ENCODE results near the gene PSG5. TPM values are rescaled to one million over a fixed set of nuclear protein-coding genes. Genes with fewer than 3 reads are reported as not detected.
"Not testable (repeated sequence)": the region's sequence is repeated elsewhere in the genome, so short reads cannot be mapped to it uniquely, and the experiment has no call there.

Gene PSG5
- not detected in 2 replicates for total RNA-seq (2022)
- Bru-seq, nascent RNA, result not detected
- BruChase-seq, experiment 1, labeled RNA remaining after a 6-hour chase, result percentile 12 among the genes with signal in this experiment
- BruChase-seq, experiment 2, labeled RNA remaining after a 2-hour chase, result not detected
- long read RNA-seq, partial matches to known transcripts, result 0 of 1 reads
- long read RNA-seq, other reads (novel, unspliced or antisense), result 0 of 1 reads

DNA sequence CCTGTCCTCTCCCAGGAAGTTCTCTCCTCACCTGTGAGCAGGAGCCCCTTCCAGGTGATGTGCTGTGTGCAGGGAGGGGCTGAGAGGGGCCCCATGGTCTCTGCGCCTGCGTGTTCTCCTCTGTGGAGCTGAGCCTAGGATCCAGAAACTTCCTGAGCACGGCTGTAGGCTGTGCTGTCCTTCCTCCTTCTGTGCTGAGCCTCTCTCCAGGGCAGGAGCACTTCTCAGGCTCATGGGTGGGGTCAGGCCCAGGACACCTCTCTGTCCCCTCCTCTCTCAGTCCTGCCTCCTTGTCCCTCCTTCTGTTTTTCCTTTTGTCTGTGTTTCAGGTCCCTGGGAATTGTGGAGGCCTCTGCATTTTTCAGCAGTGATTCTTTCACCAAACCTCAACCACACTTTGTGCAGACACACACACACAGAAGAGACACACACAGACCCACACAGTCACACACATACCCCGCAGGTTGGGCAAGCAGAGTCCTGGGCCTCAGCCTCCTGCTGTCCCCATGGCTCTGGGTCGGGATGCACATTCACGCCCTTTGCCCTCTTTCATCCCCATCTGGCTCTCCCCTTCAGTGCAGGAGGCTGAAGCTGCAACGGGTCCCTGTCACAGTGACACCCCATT lies at the start of gene PSG5:
Gene PSG5 (minus strand): TSS at position 226 of the 625 bp plus-strand sequence. CDS start 131 bp downstream, at position 95.
- Mint-ChIP-seq H3K27ac (ENCODE audit: low read depth, unreplicated experiment) (peak within 1 kb of the TSS; percentile 39), H3K4me1 (ENCODE audit: insufficient read depth, unreplicated experiment) (peaks cover 27% of the 10 kb centered on the region)
- H3K27me3 Mint-ChIP-seq (ENCODE audit: insufficient read depth, unreplicated experiment); H3K4me3 Mint-ChIP-seq (ENCODE audit: unreplicated experiment); intact Hi-C loops (cut with micrococcal nuclease); BruUV-seq (replicated peaks); H3K36me3 Mint-ChIP-seq (ENCODE audit: insufficient read depth, unreplicated experiment); H3K9me3 Mint-ChIP-seq (ENCODE audit: unreplicated experiment); DNase-seq (ENCODE audit: unreplicated experiment); POLR2A ChIA-PET: not testable (repeated sequence)
- CTCF ChIA-PET, result interaction anchor here (0.7 to 3.7 kb wide), 2 partner anchors 13 to 83 kb away, joined by 3 to 31 read pairs; no protein-coding TSS in a partner anchor

DNA sequence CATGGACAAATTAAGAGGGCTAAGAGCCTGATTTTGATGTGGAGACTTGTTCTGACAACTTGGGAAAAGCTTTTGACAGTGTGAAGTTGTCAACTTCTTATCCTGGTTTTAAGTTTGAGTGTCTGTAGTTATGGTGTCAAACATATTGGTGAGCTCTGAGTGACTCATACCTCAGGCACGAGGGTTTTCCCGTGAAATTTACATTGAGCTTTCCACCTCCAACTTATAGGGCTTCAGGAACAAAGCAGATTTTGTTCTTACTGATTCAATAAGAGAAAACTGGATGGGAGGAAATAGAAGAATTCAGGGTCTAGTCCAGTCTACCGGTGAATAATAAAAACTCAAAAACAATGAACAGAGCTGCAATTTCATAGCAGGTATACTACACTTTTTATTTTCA lies 49.4 kb upstream of the PSG5 start:
- BruUV-seq (replicated peaks); H3K9me3 Mint-ChIP-seq (ENCODE audit: unreplicated experiment); H3K27ac Mint-ChIP-seq (ENCODE audit: low read depth, unreplicated experiment); CTCF ChIA-PET; H3K36me3 Mint-ChIP-seq (ENCODE audit: insufficient read depth, unreplicated experiment); H3K4me1 Mint-ChIP-seq (ENCODE audit: insufficient read depth, unreplicated experiment); intact Hi-C loops (cut with micrococcal nuclease); H3K4me3 Mint-ChIP-seq (ENCODE audit: unreplicated experiment); H3K27me3 Mint-ChIP-seq (ENCODE audit: insufficient read depth, unreplicated experiment): not testable (repeated sequence)
- DNase-seq (ENCODE audit: unreplicated experiment), result peak; percentile 17
- POLR2A ChIA-PET, result interaction anchor here (0.6 kb wide), 1 partner anchor 15 kb away, joined by 3 read pairs; no protein-coding TSS in a partner anchor

DNA sequence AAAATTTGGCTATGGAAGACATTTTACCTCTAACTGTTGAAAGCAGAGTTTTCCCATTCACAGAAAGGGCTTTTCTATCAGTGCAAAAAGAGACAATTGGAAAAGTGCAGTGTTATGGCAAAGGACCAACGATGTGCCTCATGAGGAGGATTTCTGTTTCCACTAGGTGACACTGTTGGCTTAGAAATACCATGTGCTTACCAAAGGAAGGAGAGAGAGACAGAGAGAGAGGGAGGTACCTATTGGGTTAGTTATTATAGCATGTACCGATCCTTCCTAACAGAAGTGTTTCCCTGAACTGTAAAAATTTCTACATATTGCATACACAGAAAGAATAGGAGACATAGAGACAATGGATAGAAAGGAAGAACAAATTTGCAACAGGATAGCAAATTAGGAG lies 43.0 kb upstream of the PSG5 start:
- peaks cover 13% of the 10 kb centered on the region for H3K9me3 Mint-ChIP-seq (ENCODE audit: unreplicated experiment)
- H3K27ac Mint-ChIP-seq (ENCODE audit: low read depth, unreplicated experiment), result no peak overlapping the region
- intact Hi-C loops (cut with micrococcal nuclease), result no loop called here
- H3K4me1 Mint-ChIP-seq (ENCODE audit: insufficient read depth, unreplicated experiment), result no peaks in the 10 kb centered on the region
- TF ChIP-seq, protein P1, sequence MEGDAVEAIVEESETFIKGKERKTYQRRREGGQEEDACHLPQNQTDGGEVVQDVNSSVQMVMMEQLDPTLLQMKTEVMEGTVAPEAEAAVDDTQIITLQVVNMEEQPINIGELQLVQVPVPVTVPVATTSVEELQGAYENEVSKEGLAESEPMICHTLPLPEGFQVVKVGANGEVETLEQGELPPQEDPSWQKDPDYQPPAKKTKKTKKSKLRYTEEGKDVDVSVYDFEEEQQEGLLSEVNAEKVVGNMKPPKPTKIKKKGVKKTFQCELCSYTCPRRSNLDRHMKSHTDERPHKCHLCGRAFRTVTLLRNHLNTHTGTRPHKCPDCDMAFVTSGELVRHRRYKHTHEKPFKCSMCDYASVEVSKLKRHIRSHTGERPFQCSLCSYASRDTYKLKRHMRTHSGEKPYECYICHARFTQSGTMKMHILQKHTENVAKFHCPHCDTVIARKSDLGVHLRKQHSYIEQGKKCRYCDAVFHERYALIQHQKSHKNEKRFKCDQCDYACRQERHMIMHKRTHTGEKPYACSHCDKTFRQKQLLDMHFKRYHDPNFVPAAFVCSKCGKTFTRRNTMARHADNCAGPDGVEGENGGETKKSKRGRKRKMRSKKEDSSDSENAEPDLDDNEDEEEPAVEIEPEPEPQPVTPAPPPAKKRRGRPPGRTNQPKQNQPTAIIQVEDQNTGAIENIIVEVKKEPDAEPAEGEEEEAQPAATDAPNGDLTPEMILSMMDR (IDR thresholded peaks at IDR 0.05; ENCODE audit: unreplicated experiment), result peak; percentile 33
- CTCF ChIA-PET, result no interaction called here
- no TSS peak for BruUV-seq (replicated peaks)
- H3K36me3 Mint-ChIP-seq (ENCODE audit: insufficient read depth, unreplicated experiment), result no peaks in the 10 kb centered on the region
- POLR2A ChIA-PET, result no interaction called here
- H3K4me3 Mint-ChIP-seq (ENCODE audit: unreplicated experiment), result no peak overlapping the region
- DNase-seq (ENCODE audit: unreplicated experiment), result peak; percentile 43
- no peaks in the 10 kb centered on the region for H3K27me3 Mint-ChIP-seq (ENCODE audit: insufficient read depth, unreplicated experiment)

DNA sequence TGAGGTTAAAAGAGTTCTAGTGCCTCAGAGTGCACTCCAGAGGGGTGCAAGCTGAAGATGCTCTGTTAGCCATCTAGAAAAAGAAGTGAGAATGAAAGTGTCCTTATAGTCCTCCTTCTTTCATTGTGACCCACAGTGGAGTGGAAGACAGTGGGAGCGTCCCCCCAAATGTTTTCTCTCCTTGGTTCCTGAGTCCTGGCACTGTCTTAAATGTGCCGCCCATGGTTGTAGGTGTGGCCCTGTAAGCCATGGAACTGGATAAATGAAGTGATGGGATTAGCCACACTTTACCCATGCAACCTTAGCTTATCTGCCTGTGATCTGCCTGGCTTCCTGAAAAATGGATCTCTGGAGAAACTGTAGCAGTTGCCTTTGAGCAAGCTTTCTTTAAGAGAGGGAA lies 42.4 kb upstream of the PSG5 start:
- H3K36me3 Mint-ChIP-seq (ENCODE audit: insufficient read depth, unreplicated experiment); H3K4me3 Mint-ChIP-seq (ENCODE audit: unreplicated experiment); POLR2A ChIA-PET; intact Hi-C loops (cut with micrococcal nuclease); H3K27me3 Mint-ChIP-seq (ENCODE audit: insufficient read depth, unreplicated experiment); H3K4me1 Mint-ChIP-seq (ENCODE audit: insufficient read depth, unreplicated experiment); H3K27ac Mint-ChIP-seq (ENCODE audit: low read depth, unreplicated experiment); BruUV-seq (replicated peaks): not testable (repeated sequence)
- CTCF ChIA-PET, result interaction anchor here (0.6 kb wide), 1 partner anchor 536 kb away, joined by 3 read pairs; no protein-coding TSS in a partner anchor
- DNase-seq (ENCODE audit: unreplicated experiment), result peak; percentile 22
- peaks cover 13% of the 10 kb centered on the region for H3K9me3 Mint-ChIP-seq (ENCODE audit: unreplicated experiment)

DNA sequence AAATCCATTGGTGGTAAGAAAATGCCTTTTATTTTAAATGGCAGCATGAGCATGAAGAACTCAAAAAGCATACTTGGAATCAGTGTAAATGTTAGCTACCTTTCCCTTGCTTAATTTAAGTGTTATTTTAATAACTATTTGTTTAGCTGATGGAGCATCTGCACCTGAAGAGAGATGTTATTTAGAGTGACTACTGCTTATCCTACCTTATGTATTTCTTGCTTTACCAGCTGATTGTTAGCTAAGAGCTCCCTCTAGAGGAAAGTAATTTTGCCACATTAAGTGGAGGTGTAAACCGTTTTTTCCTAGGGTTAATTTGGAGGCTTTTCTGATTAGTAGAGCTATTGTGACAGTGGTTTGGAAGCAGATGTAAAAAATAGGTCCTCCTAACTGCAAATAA lies 40.6 kb upstream of the PSG5 start:
- POLR2A ChIA-PET; H3K4me3 Mint-ChIP-seq (ENCODE audit: unreplicated experiment); DNase-seq (ENCODE audit: unreplicated experiment); H3K4me1 Mint-ChIP-seq (ENCODE audit: insufficient read depth, unreplicated experiment); BruUV-seq (replicated peaks); H3K27ac Mint-ChIP-seq (ENCODE audit: low read depth, unreplicated experiment); intact Hi-C loops (cut with micrococcal nuclease); H3K36me3 Mint-ChIP-seq (ENCODE audit: insufficient read depth, unreplicated experiment); H3K27me3 Mint-ChIP-seq (ENCODE audit: insufficient read depth, unreplicated experiment): not testable (repeated sequence)
- CTCF ChIA-PET, result interaction anchor here (0.6 to 1.5 kb wide), 2 partner anchors 16 to 35 kb away, joined by 3 read pairs; no protein-coding TSS in a partner anchor
- peaks cover 13% of the 10 kb centered on the region for H3K9me3 Mint-ChIP-seq (ENCODE audit: unreplicated experiment)

- no peak overlapping the region for H3K27ac Mint-ChIP-seq (ENCODE audit: low read depth, unreplicated experiment)
- H3K4me3 Mint-ChIP-seq (ENCODE audit: unreplicated experiment), result no peak overlapping the region
- intact Hi-C loops (cut with micrococcal nuclease), result no loop called here
- ChIA-PET CTCF (interaction anchor here (1.1 kb wide), 1 partner anchor 199 kb away, joined by 3 read pairs; no protein-coding TSS in a partner anchor), POLR2A (no interaction called here)
- TF ChIP-seq, protein P1 (IDR thresholded peaks at IDR 0.05; ENCODE audit: unreplicated experiment), result no peak
- no peaks in the 10 kb centered on the region for H3K27me3 Mint-ChIP-seq (ENCODE audit: insufficient read depth, unreplicated experiment)
- H3K9me3 Mint-ChIP-seq (ENCODE audit: unreplicated experiment), result peaks cover 9% of the 10 kb centered on the region
- H3K36me3 Mint-ChIP-seq (ENCODE audit: insufficient read depth, unreplicated experiment), result no peaks in the 10 kb centered on the region
- no peaks in the 10 kb centered on the region for H3K4me1 Mint-ChIP-seq (ENCODE audit: insufficient read depth, unreplicated experiment)
- no peak for DNase-seq (ENCODE audit: unreplicated experiment)
- no TSS peak for BruUV-seq (replicated peaks)
Observed at GRCh38 chr19:43224855-43225253, 38.5 kb upstream of the PSG5 start.

DNA sequence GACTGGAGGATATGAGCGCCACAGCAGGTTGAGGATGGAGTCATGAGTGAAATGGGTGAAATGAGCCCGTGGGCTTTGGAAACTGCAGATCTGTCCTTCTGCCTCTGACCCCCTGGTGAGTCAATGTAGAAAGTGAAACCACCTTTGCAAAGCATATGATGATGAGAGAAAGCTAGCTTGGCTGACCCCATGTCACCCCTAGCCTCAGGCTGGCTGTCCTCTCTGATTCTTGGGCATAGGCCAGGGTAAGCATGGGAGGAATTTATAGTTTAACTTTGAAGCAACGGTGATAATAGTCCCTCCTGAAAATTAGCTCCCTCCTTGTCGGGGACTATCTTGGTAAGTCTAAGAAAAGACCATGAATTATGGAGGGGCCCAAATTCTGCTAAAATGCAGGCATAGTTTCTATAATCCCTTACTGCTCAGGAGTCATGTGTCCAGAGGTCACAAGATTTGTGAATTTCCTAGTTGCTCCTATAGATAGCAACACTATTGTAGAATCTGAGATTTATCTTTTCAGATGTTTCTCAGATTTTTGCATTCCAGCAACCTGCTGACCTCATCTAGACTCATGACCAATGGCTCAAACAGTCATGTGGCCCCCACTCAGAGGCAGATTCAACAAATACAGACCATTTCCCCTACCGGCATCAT lies 38.0 kb upstream of the PSG5 start:
- H3K27ac Mint-ChIP-seq (ENCODE audit: low read depth, unreplicated experiment); BruUV-seq (replicated peaks); POLR2A ChIA-PET; H3K4me3 Mint-ChIP-seq (ENCODE audit: unreplicated experiment); H3K4me1 Mint-ChIP-seq (ENCODE audit: insufficient read depth, unreplicated experiment); H3K9me3 Mint-ChIP-seq (ENCODE audit: unreplicated experiment); H3K36me3 Mint-ChIP-seq (ENCODE audit: insufficient read depth, unreplicated experiment); intact Hi-C loops (cut with micrococcal nuclease); H3K27me3 Mint-ChIP-seq (ENCODE audit: insufficient read depth, unreplicated experiment): not testable (repeated sequence)
- CTCF ChIA-PET, result interaction anchor here (1.1 kb wide), 1 partner anchor 200 kb away, joined by 3 read pairs; no protein-coding TSS in a partner anchor
- peak; percentile 16 for DNase-seq (ENCODE audit: unreplicated experiment)
